ENCODE data around the gene PPP2R1A.

Gene PPP2R1A

GRCh38 chr19:52170304-52170703 is 19.5 kb upstream of the PPP2R1A start:
- Histone ChIP-seq H3K27me3 (replicated peaks) (no peaks in the 10 kb centered on the region), H3K27ac (no peak overlapping the region), H3K36me3 (replicated peaks) (peaks cover 4% of the 10 kb centered on the region), H3K4me3 (ENCODE audit: low read depth, low read length) (peak overlapping the region; percentile 93)
- TF ChIP-seq, protein P1, sequence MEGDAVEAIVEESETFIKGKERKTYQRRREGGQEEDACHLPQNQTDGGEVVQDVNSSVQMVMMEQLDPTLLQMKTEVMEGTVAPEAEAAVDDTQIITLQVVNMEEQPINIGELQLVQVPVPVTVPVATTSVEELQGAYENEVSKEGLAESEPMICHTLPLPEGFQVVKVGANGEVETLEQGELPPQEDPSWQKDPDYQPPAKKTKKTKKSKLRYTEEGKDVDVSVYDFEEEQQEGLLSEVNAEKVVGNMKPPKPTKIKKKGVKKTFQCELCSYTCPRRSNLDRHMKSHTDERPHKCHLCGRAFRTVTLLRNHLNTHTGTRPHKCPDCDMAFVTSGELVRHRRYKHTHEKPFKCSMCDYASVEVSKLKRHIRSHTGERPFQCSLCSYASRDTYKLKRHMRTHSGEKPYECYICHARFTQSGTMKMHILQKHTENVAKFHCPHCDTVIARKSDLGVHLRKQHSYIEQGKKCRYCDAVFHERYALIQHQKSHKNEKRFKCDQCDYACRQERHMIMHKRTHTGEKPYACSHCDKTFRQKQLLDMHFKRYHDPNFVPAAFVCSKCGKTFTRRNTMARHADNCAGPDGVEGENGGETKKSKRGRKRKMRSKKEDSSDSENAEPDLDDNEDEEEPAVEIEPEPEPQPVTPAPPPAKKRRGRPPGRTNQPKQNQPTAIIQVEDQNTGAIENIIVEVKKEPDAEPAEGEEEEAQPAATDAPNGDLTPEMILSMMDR (IDR thresholded peaks at IDR 0.05; ENCODE audit: low read depth, low read length, missing control alignments): no peak
- no peak for DNase-seq
- in situ Hi-C loops (cut with HindIII; ENCODE audit: low pct_ligation_motif_present, low sequenced_read_pairs): no loop called here

DNA sequence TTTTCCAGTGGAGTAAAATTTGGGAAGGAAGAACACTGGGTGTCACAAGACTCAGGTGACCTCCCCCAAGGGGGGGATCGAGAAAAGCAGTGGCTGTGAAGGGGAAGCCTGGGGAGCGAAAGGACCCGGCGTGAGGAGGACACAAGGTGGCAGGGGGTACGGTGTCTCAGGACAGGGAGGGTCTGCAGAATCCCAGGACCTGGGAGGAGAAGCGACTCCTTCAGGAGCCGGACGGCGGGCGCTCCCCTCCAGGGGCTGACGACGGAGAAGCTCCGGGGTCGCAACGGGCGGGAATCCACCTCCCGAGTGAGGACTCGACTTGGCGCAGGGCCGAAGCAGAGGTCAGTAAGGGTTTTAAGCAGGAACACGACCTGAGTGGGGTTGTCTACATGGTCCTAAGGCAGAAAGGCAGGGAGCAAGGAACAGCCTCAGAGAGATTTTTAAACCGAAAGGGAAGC is 19.0 kb upstream of the PPP2R1A start:
- DNase-seq: no peak
- in situ Hi-C loops (cut with HindIII; ENCODE audit: low pct_ligation_motif_present, low sequenced_read_pairs): no loop called here
- no peak overlapping the region for H3K27ac ChIP-seq
- peak overlapping the region; percentile 93 for H3K4me3 ChIP-seq (ENCODE audit: low read depth, low read length)
- peaks cover 4% of the 10 kb centered on the region for H3K36me3 ChIP-seq (replicated peaks)
- no peaks in the 10 kb centered on the region for H3K27me3 ChIP-seq (replicated peaks)
- TF ChIP-seq, protein P1 (IDR thresholded peaks at IDR 0.05; ENCODE audit: low read depth, low read length, missing control alignments): peak; percentile 13

GRCh38 chr19:52171321-52172169 is 18.3 kb upstream of the PPP2R1A start, which contains the start of gene ZNF836:
Gene ZNF836, minus strand, starts transcription at chr19:52171621. Its CDS starts 3,549 bp downstream, at chr19:52168072.
- Histone ChIP-seq H3K27ac (no peak within 1 kb of the TSS), H3K4me3 (ENCODE audit: low read depth, low read length) (peak within 1 kb of the TSS; percentile 93), H3K36me3 (replicated peaks) (peaks cover 4% of the 10 kb centered on the region), H3K27me3 (replicated peaks) (no peaks in the 10 kb centered on the region)
- in situ Hi-C loops (cut with HindIII; ENCODE audit: low pct_ligation_motif_present, low sequenced_read_pairs): no loop called here
- TF ChIP-seq, protein P1 (IDR thresholded peaks at IDR 0.05; ENCODE audit: low read depth, low read length, missing control alignments): no peak
- peak; percentile 42 for DNase-seq

DNA sequence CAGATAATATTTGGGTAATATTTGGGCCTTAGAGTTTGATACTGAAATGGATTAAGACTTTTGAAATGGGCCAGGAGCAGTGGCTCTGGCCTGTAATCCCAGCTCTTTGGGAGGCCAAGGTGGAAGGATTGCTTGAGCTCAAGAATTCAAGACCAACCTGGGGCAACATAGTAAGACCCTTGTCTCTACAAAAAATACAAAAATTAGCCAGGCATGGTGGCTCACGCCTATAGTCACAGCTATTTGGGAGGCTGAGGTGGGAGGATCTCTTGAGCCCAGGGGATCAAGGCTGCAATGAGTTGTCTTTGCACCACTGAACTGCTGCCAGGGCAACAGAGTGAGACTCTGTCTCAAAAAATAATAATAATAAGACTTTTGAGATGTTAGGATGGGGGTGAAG is 17.5 kb upstream of the PPP2R1A start:
- TF ChIP-seq, protein P1 (IDR thresholded peaks at IDR 0.05; ENCODE audit: low read depth, low read length, missing control alignments): no peak

GRCh38 chr19:52176574-52176973 is 13.3 kb upstream of the PPP2R1A start:
- no peak overlapping the region for H3K27ac ChIP-seq
- no peaks in the 10 kb centered on the region for H3K27me3 ChIP-seq (replicated peaks)
- H3K36me3 ChIP-seq (replicated peaks): no peaks in the 10 kb centered on the region
- TF ChIP-seq, protein P1 (IDR thresholded peaks at IDR 0.05; ENCODE audit: low read depth, low read length, missing control alignments): no peak
- H3K4me3 ChIP-seq (ENCODE audit: low read depth, low read length): no peak overlapping the region
- in situ Hi-C loops (cut with HindIII; ENCODE audit: low pct_ligation_motif_present, low sequenced_read_pairs): no loop called here
- DNase-seq: no peak

More for the DNA sequence above, 17.5 kb upstream of the PPP2R1A start:
- Histone ChIP-seq H3K27me3 (replicated peaks) (no peaks in the 10 kb centered on the region), H3K4me3 (ENCODE audit: low read depth, low read length) (no peak overlapping the region), H3K27ac (no peak overlapping the region), H3K36me3 (replicated peaks) (peaks cover 4% of the 10 kb centered on the region)
- in situ Hi-C loops (cut with HindIII; ENCODE audit: low pct_ligation_motif_present, low sequenced_read_pairs): no loop called here
- no peak for DNase-seq
